WTC11 (cell line): Measurements from ENCODE around the gene VTI1A. TPM values are rescaled to one million over a fixed set of nuclear protein-coding genes. Genes with fewer than 3 reads are reported as not detected.
A peak's percentile ranks its signal among the peaks of the same experiment; 100 is the strongest.

Experiments used
- ATAC-seq: fragments of 200-7000 bp; cut with Tn5 transposase; 2 replicates; pipeline ENCODE4 v1.10.0; 2021; ENCODE audit warnings: mild to moderate bottlenecking, moderate library complexity
- CTCF ChIA-PET: fragments of 300-600 bp; sonication (Branson Sonifier 250); formaldehyde crosslinking; loops from one replicate; lab custom pipeline; 2021; ENCODE audit warnings: antibody characterized with exemption; lab: Charles Lee
- POLR2A ChIA-PET: fragments of 350-600 bp; sonication (Branson Sonifier 250); formaldehyde crosslinking; loops from one replicate; lab custom pipeline; 2021; ENCODE audit warnings: antibody characterized with exemption; lab: Charles Lee
- DNase-seq: peaks from one replicate; pipeline ENCODE4 v3.0.0; 2021; ENCODE audit warnings: low spot score
- H3K27ac Mint-ChIP-seq: 2 replicates; pipeline ENCODE4 v1.8.0; 2021; ENCODE audit warnings: mixed read lengths
- H3K27me3 Mint-ChIP-seq: 2 replicates; pipeline ENCODE4 v1.8.0; 2021; ENCODE audit warnings: low read depth, mild to moderate bottlenecking, moderate library complexity, mixed read lengths
- H3K36me3 Mint-ChIP-seq: 2 replicates; pipeline ENCODE4 v1.8.0; 2021; ENCODE audit warnings: mixed read lengths
- H3K4me1 Mint-ChIP-seq: 2 replicates; pipeline ENCODE4 v1.8.0; 2022; ENCODE audit warnings: mixed read lengths
- H3K4me3 Mint-ChIP-seq: 2 replicates; pipeline ENCODE4 v1.8.0; 2021; ENCODE audit warnings: mild to moderate bottlenecking, moderate library complexity, mixed read lengths
- H3K9me3 Mint-ChIP-seq: 2 replicates; pipeline ENCODE4 v1.8.0; 2021; ENCODE audit warnings: mixed read lengths
- AR ChIP-seq: fragments of 250-450 bp; sonication (Bioruptor Pico); IDR thresholded peaks from 2 replicates; pipeline ENCODE4 v1.9.0; 2021; ENCODE audit warnings: mild to moderate bottlenecking
- E2F5 ChIP-seq: sonication (generic); formaldehyde crosslinking; IDR thresholded peaks from 2 replicates; pipeline ENCODE4 v1.8.1; 2022; ENCODE audit warnings: mild to moderate bottlenecking, moderate library complexity, missing genetic modification reagents
- EMX1 ChIP-seq: fragments of 250-450 bp; sonication (Bioruptor Pico); IDR thresholded peaks from 2 replicates; pipeline ENCODE4 v1.8.0; 2021; ENCODE audit warnings: mild to moderate bottlenecking
- FOXJ3 ChIP-seq: sonication (generic); formaldehyde crosslinking; IDR thresholded peaks from 2 replicates; pipeline ENCODE4 v1.9.0; 2021; ENCODE audit warnings: missing genetic modification reagents, mild to moderate bottlenecking, borderline replicate concordance
- GTF2I ChIP-seq: fragments of 250-450 bp; sonication (Bioruptor Pico); conservative IDR thresholded peaks from 2 replicates; pipeline ENCODE4 v1.4.0; 2021; ENCODE audit warnings: mild to moderate bottlenecking
- PREB ChIP-seq: sonication (generic); formaldehyde crosslinking; IDR thresholded peaks from 2 replicates; pipeline ENCODE4 v1.8.1; 2022; ENCODE audit warnings: mild to moderate bottlenecking, missing genetic modification reagents, moderate library complexity, borderline replicate concordance
- USF1 ChIP-seq: sonication (generic); formaldehyde crosslinking; IDR thresholded peaks from 2 replicates; pipeline ENCODE4 v1.8.0; 2022; ENCODE audit warnings: mild to moderate bottlenecking, missing genetic modification reagents
- ZNF219 ChIP-seq: sonication (generic); formaldehyde crosslinking; IDR thresholded peaks from 2 replicates; pipeline ENCODE4 v1.8.0; 2023; ENCODE audit warnings: missing genetic modification reagents, mild to moderate bottlenecking, borderline replicate concordance
- ZNF396 ChIP-seq: fragments of 250-450 bp; sonication (Bioruptor Pico); IDR thresholded peaks from 2 replicates; pipeline ENCODE4 v1.8.0; 2021; ENCODE audit warnings: mild to moderate bottlenecking, moderate library complexity, borderline replicate concordance
- total RNA-seq: library from RNA; stranded (reverse); gene quantifications from 3 replicates; pipeline ENCODE4 v1.2.3, GENCODE V29; 2021
- TF ChIP-seq, protein P1 (sequence below): sonication (generic); formaldehyde crosslinking; IDR thresholded peaks from 2 replicates; pipeline ENCODE4 v1.8.0; 2022; ENCODE audit warnings: missing genetic modification reagents
- TF ChIP-seq, protein P2 (sequence below): sonication (generic); formaldehyde crosslinking; IDR thresholded peaks from 2 replicates; pipeline ENCODE4 v1.8.1; 2023; ENCODE audit warnings: mild to moderate bottlenecking, moderate library complexity, missing genetic modification reagents

Gene VTI1A
- total RNA-seq, 1 experiment from 2014 or later, result 20.1 TPM

DNA sequence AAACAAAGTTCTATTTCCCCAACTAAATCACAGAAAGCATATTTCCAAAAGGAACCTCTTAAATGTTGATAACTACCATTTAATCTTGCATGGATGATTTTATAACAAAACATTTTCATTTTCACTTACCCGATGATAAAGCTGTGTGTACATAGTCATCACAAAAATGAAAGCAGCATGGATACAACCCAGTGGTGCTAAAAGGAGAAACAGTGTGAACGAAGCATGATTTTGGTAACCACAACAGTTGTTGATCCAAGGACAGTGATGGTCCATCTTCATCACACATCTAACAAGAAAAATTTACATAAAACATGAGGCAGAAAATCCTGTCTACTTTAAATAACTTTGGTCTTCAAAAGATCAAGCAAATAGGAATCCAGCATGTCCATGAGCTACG lies 5.0 kb upstream of the VTI1A start (continued):
- TF ChIP-seq, protein P1, sequence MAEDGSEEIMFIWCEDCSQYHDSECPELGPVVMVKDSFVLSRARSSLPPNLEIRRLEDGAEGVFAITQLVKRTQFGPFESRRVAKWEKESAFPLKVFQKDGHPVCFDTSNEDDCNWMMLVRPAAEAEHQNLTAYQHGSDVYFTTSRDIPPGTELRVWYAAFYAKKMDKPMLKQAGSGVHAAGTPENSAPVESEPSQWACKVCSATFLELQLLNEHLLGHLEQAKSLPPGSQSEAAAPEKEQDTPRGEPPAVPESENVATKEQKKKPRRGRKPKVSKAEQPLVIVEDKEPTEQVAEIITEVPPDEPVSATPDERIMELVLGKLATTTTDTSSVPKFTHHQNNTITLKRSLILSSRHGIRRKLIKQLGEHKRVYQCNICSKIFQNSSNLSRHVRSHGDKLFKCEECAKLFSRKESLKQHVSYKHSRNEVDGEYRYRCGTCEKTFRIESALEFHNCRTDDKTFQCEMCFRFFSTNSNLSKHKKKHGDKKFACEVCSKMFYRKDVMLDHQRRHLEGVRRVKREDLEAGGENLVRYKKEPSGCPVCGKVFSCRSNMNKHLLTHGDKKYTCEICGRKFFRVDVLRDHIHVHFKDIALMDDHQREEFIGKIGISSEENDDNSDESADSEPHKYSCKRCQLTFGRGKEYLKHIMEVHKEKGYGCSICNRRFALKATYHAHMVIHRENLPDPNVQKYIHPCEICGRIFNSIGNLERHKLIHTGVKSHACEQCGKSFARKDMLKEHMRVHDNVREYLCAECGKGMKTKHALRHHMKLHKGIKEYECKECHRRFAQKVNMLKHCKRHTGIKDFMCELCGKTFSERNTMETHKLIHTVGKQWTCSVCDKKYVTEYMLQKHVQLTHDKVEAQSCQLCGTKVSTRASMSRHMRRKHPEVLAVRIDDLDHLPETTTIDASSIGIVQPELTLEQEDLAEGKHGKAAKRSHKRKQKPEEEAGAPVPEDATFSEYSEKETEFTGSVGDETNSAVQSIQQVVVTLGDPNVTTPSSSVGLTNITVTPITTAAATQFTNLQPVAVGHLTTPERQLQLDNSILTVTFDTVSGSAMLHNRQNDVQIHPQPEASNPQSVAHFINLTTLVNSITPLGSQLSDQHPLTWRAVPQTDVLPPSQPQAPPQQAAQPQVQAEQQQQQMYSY (CRISPR knock-in tag), result no peak
- TF ChIP-seq ZNF219 (CRISPR knock-in tag) (no peak), FOXJ3 (CRISPR knock-in tag) (no peak), EMX1 (no peak), USF1 (no peak)
- TF ChIP-seq, protein P2, sequence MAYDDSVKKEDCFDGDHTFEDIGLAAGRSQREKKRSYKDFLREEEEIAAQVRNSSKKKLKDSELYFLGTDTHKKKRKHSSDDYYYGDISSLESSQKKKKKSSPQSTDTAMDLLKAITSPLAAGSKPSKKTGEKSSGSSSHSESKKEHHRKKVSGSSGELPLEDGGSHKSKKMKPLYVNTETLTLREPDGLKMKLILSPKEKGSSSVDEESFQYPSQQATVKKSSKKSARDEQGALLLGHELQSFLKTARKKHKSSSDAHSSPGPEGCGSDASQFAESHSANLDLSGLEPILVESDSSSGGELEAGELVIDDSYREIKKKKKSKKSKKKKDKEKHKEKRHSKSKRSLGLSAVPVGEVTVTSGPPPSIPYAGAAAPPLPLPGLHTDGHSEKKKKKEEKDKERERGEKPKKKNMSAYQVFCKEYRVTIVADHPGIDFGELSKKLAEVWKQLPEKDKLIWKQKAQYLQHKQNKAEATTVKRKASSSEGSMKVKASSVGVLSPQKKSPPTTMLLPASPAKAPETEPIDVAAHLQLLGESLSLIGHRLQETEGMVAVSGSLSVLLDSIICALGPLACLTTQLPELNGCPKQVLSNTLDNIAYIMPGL, result no peak

- Mint-ChIP-seq H3K4me1 (peaks cover 16% of the 10 kb centered on the region), H3K27ac (peak overlapping the region; percentile 95), H3K4me3 (peak overlapping the region; percentile 93), H3K9me3 (no peaks in the 10 kb centered on the region), H3K36me3 (peaks cover 30% of the 10 kb centered on the region), H3K27me3 (no peaks in the 10 kb centered on the region; the same call in 1 of the 2 replicates)
- POLR2A ChIA-PET, result no interaction called here
- DNase-seq (no peak), ATAC-seq (no peak)
- CTCF ChIA-PET, result interaction anchor here (0.8 to 1.7 kb wide), 3 partner anchors 11 to 139 kb away, joined by 3 to 7 read pairs (median 3); no protein-coding TSS in a partner anchor
- TF ChIP-seq ZNF396 (CRISPR knock-in tag) (no peak), AR (CRISPR knock-in tag) (no peak), E2F5 (CRISPR knock-in tag) (no peak), PREB (CRISPR knock-in tag) (no peak), GTF2I (CRISPR knock-in tag) (no peak)
Measured at GRCh38 chr10:112446055-112446854, 760 bp upstream of the VTI1A start.
